Activated CD4-positive, alpha-beta T cell treated with anti-CD3 and anti-CD28 coated beads, Interleukin-2, amount 50 U/mL, for 24 hours (primary cell): Measurements from ENCODE around the gene HOXD3.

Source experiments
- DNase-seq, 2 donors: peaks; one replicate each; pipeline ENCODE4 v3.0.0-alpha.2; 2020; ENCODE audit warnings: low read depth in 1 of 2, low spot score in 1 of 2

Gene HOXD3

GRCh38 chr2:176156807-176157498 lies at the start of gene HOXD3:
HOXD3 (plus strand) TSS chr2:176157307; CDS start chr2:176169115, 11,808 bp downstream.
- no peak for DNase-seq

DNA sequence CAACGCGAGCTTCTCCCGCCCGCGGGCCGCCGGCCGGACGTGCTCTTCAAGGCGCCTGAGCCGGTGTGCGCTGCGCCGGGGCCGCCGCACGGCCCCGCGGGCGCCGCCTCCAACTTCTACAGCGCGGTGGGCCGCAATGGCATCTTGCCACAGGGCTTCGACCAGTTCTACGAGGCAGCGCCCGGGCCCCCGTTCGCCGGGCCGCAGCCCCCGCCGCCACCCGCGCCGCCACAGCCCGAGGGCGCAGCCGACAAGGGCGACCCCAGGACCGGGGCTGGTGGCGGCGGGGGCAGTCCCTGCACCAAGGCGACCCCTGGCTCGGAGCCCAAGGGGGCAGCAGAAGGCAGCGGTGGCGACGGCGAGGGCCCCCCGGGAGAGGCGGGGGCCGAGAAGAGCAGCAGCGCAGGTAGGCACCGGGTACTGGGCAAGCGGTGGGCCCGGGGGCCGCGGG lies 49.4 kb upstream of the HOXD3 start:
- DNase-seq, result no peak

- DNase-seq, result no peak
Observed at GRCh38 chr2:176109192-176109901, 47.8 kb upstream of the HOXD3 start.

DNA sequence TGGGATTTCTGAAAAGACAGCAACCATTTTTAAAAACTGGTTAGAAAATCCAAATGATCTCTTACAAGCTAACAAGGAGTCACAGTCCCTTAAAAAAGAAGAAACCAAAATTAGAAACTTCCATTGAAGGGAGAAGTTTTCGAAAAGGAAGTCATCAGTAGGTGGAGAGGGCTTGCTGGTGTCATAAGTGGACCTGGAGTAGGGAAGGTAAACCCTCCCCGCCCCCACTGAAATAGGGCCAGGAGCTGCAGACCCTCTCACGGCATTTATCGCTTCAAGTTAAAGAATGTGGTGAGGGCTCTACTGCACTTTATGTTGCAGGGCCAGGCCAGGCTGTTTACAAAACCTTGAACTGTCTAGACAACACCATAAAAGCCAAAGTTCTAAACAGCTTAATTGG lies 47.2 kb upstream of the HOXD3 start:
- no peak for DNase-seq

- DNase-seq, result no peak
Observed at GRCh38 chr2:176110415-176111308, 46.4 kb upstream of the HOXD3 start.

- no peak for DNase-seq
Observed at GRCh38 chr2:176111309-176111663, 45.8 kb upstream of the HOXD3 start.

DNA sequence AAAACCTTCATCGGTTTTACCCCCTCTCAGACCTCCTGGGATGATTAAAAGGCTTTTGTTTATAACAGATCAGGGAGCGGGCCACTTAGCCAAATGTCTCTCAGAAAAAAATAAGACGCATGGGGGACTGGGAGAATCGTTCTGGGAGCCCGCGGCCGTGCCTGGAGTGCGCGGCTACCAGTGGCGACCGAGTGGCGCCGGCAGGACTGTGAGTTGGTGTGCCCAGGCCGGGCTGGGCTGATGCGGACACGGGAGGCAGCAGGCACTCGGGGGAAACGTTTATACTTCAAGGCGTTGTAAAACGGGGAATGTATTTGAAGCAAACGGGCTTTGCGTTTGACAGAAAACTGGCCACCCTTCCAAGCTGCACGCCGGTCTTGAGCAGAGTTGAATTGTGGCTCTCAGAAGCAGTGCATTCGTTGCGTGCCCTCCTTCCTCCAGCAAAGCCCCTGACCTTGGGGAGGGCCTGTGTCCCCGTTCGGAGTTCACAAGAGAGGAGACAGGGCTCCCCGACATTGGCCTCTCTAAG lies 45.2 kb upstream of the HOXD3 start:
- no peak for DNase-seq

DNA sequence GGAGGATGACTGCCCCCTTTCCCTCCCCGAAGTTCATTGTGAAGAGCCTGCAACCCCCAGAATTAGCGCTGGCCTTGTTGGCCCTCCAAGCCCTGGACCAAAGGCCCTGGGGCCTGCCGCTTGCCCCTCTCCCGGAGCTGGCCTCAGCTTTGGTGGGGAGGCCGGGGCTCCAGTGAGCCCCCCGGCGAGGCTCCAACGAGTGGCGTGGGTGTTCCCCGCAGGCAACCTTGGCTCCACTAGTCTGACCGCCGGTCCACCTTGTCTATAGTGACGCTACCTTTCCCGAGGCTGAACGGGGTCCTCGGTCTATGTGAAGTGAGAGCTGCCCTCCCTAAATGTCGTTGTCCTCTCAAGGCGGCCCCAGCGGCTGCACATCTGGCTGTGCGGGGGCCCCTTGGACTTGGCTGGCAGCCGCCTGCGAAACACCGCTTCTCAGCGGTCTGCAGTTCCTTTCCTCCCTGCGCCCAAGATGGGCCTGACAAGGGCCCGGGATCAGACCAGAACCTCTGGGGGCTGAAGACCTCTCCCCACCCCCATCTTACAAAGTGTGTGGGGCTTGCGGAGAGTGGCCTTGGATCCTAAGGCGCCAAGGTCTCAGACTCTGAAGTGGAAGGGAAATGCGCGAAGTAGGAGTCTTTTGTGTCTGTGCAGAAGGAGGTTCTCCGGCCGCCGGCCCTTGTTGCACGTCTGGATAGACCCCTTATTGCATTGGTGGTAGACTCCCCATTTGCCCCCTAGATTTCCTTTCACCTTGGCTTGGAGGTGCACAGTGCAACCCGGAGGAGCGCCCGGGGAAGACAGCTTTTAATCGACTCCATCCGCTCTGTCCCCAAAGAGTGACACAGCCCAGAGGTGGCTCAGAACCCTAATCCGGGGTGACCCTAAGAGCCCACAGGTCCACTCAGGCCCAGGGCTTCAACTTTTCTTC lies 44.5 kb upstream of the HOXD3 start:
- DNase-seq, result no peak

DNA sequence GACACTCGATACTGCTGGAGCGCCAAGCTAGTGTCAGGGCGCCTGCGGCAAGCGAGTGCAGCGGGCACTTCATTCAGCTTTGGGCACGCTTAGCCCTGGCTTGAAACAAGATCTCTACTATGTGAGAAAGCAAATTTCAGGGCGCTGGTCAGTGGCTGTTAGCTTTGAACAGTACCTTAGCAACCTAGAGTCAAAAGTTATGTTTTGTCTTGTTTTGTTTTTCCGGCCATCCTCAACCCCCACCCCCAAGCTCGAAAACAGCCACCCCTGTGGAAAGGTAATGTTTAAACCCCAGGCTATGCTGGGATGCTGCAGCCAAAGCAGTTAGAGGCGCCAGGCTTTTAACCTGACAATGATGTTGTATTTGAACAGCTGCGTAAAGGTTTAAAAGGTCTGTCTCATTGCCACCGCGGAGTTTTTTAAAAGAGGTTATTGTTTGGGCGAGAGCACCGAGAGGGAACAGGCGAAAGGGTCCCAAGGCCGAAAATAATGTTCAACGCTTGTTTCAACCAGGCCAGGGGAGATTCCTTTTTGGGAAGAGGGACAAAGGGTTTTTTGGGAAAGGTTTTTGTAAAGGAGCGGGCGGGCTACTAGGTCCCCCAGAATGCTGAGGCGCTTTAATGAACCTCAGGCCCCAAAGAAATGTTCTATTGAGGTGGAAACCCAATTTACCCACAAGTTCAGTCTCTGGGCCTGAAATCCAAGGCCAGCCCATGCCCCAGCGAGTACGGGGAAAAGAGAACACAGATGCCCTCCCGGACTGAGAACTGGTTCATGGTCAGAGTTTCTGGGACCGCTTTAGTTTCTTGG lies 42.8 kb upstream of the HOXD3 start:
- no peak for DNase-seq

GRCh38 chr2:176114930-176115625 lies 42.0 kb upstream of the HOXD3 start:
- DNase-seq, result no peak

- no peak for DNase-seq
Observed at GRCh38 chr2:176115883-176116813, 41.0 kb upstream of the HOXD3 start, which contains the start of gene HOXD10. HOXD10 (plus strand) TSS chr2:176116778; CDS start chr2:176116834, 56 bp downstream.

- no peak for DNase-seq
Observed at GRCh38 chr2:176117162-176117822, 39.8 kb upstream of the HOXD3 start.

- DNase-seq, result no peak
Observed at GRCh38 chr2:176117823-176118371, 39.2 kb upstream of the HOXD3 start.

DNA sequence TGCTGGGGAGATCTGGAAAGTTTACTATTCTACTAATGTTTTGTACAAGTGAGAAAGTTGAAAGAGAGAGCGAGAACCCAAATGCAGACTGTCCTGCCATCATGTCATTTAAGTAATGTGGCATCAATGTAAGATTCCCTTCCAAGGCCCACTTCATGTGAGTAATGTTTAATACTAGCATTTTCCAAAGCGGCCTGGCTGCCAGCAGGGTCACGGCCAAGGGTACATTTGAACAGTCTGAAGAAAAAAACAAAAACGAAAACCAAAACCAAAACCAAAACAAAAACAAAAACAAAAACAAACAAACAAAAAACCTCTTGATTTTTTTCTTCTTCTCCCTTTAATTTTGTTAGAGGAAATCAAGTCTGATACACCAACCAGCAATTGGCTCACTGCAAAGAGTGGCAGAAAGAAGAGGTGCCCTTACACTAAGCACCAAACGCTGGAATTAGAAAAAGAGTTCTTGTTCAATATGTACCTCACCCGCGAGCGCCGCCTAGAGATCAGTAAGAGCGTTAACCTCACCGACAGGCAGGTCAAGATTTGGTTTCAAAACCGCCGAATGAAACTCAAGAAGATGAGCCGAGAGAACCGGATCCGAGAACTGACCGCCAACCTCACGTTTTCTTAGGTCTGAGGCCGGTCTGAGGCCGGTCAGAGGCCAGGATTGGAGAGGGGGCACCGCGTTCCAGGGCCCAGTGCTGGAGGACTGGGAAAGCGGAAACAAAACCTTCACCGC lies 38.3 kb upstream of the HOXD3 start:
- DNase-seq, result no peak

- no peak for DNase-seq
Observed at GRCh38 chr2:176120364-176121189, 36.5 kb upstream of the HOXD3 start.
